Neuronal stem cell (in vitro differentiated cells): ENCODE measurements around the gene TUBGCP2.
"Not testable (repeated sequence)": the region's sequence is repeated elsewhere in the genome, so short reads cannot be mapped to it uniquely, and the experiment has no call there.

Source experiments
- DNase-seq: peaks from one replicate; pipeline ENCODE4 v3.0.0-alpha.2; 2013; ENCODE audit warnings: low spot score
- H2AFZ ChIP-seq: one replicate; pipeline ENCODE4 v1.6.1; 2013; ENCODE audit warnings: mild to moderate bottlenecking, low read length, inconsistent platforms
- H2AK5ac ChIP-seq: 2 replicates; pipeline ENCODE4 v1.6.1; 2013; ENCODE audit warnings: low read depth, mild to moderate bottlenecking, inconsistent platforms, low read length, moderate library complexity, mixed read lengths
- H2BK120ac ChIP-seq: 2 replicates; pipeline ENCODE4 v1.6.1; 2013; ENCODE audit warnings: low read depth, mild to moderate bottlenecking, inconsistent platforms, low read length, moderate library complexity, mixed read lengths
- H2BK12ac ChIP-seq: one replicate; pipeline ENCODE4 v1.6.1; 2013; ENCODE audit warnings: low read length, inconsistent platforms
- H2BK15ac ChIP-seq: 2 replicates; pipeline ENCODE4 v1.6.1; 2013; ENCODE audit warnings: mild to moderate bottlenecking, low read length, inconsistent platforms, mixed read lengths
- H2BK5ac ChIP-seq: one replicate; pipeline ENCODE4 v1.6.1; 2013; ENCODE audit warnings: inconsistent platforms, mild to moderate bottlenecking, low read length, moderate library complexity
- H3K14ac ChIP-seq: one replicate; pipeline ENCODE4 v1.6.1; 2013; ENCODE audit warnings: low read length, inconsistent platforms
- H3K18ac ChIP-seq: 2 replicates; pipeline ENCODE4 v1.6.1; 2013; ENCODE audit warnings: low read length, inconsistent platforms
- H3K23ac ChIP-seq: 2 replicates; pipeline ENCODE4 v1.6.1; 2013; ENCODE audit warnings: low read depth, mild to moderate bottlenecking, mixed read lengths, low read length, inconsistent platforms; ENCODE audit not compliant: poor library complexity
- H3K27ac ChIP-seq: replicated peaks from 3 replicates; pipeline ENCODE4 v1.5.1; 2013; ENCODE audit warnings: low read length, inconsistent platforms
- H3K27me3 ChIP-seq, 3 experiments: 2 replicates each; pipeline ENCODE4 v1.6.1; 2013; ENCODE audit warnings: low read length in 3 of 3, mild to moderate bottlenecking in 2 of 3, inconsistent platforms in 1 of 3, low read depth in 1 of 3, mixed read lengths in 1 of 3, moderate library complexity in 1 of 3; ENCODE audit not compliant: control insufficient read depth in 3 of 3, insufficient read depth in 3 of 3
- H3K36me3 ChIP-seq, 2 donors: replicated peaks in 1 of 2; 2 replicates each; pipeline ENCODE4 v1.6.1; 2013; ENCODE audit warnings: low read length in 2 of 2; ENCODE audit not compliant: control insufficient read depth in 2 of 2, insufficient read depth in 2 of 2
- H3K4ac ChIP-seq: 2 replicates; pipeline ENCODE4 v1.6.1; 2013; ENCODE audit warnings: inconsistent platforms, mild to moderate bottlenecking, low read length, moderate library complexity
- H3K4me1 ChIP-seq, 2 donors: 1 replicate in 1 of 2; 2 replicates in 1 of 2; pipeline ENCODE4 v1.6.1; 2013; ENCODE audit warnings: low read length in 2 of 2, low read depth in 1 of 2; ENCODE audit not compliant: control insufficient read depth in 2 of 2, insufficient read depth in 1 of 2
- H3K4me2 ChIP-seq: one replicate; pipeline ENCODE4 v1.6.1; 2013; ENCODE audit warnings: mild to moderate bottlenecking, low read length, inconsistent platforms; ENCODE audit not compliant: insufficient read depth, poor library complexity, severe bottlenecking
- H3K4me3 ChIP-seq, 2 donors: 2 replicates each; pipeline ENCODE4 v1.5.1; 2013; ENCODE audit warnings: low read length in 2 of 2, mild to moderate bottlenecking in 2 of 2, inconsistent platforms in 1 of 2, moderate library complexity in 1 of 2
- H3K79me1 ChIP-seq: one replicate; pipeline ENCODE4 v1.6.1; 2013; ENCODE audit warnings: low read depth, mild to moderate bottlenecking, inconsistent platforms, low read length, moderate library complexity
- H3K9ac ChIP-seq: one replicate; pipeline ENCODE4 v1.6.1; 2013; ENCODE audit warnings: mild to moderate bottlenecking, low read depth, low read length, inconsistent platforms; ENCODE audit not compliant: poor library complexity
- H3K9me3 ChIP-seq, 2 donors: replicated peaks in 1 of 2; 2 replicates each; pipeline versions ENCODE3 to v1.6.1; 2013; ENCODE audit warnings: low read length in 2 of 2, mild to moderate bottlenecking in 2 of 2, inconsistent platforms in 1 of 2, low read depth in 1 of 2, mixed read lengths in 1 of 2, moderate library complexity in 1 of 2; ENCODE audit not compliant: control insufficient read depth in 2 of 2, insufficient read depth in 1 of 2
- H4K8ac ChIP-seq: one replicate; pipeline ENCODE4 v1.6.1; 2013; ENCODE audit warnings: low read depth, mild to moderate bottlenecking, inconsistent platforms, low read length, moderate library complexity
- H4K91ac ChIP-seq: one replicate; pipeline ENCODE4 v1.6.1; 2013; ENCODE audit warnings: low read length, low read depth, mild to moderate bottlenecking, inconsistent platforms; ENCODE audit not compliant: poor library complexity
- WGBS, 2 donors: extraction: QIAGEN DNeasy Blood & Tissue Kit; methylation state at CpG; one replicate each; pipeline ENCODE4 v1.1.7; 2013; ENCODE audit warnings: missing lambda C conversion rate in 2 of 2, mixed read lengths in 1 of 2; ENCODE audit not compliant: insufficient read length in 2 of 2, insufficient replicate concordance in 1 of 2; ENCODE audit errors: extremely low coverage in 2 of 2; 5-methylcytosine and 5-hydroxymethylcytosine counted together

TUBGCP2 gene

GRCh38 chr10:133234796-133235195, 73.9 kb downstream of the TUBGCP2 start:
- no CpG with 5 or more reads among the region's 10 CpGs for WGBS, 2 donors
- H3K23ac ChIP-seq = not testable (repeated sequence)

GRCh38 chr10:133231946-133232574, 76.6 kb downstream of the TUBGCP2 start:
- no peak overlapping the region for H3K4ac ChIP-seq
- DNase-seq = no peak
- H3K9ac ChIP-seq = no peak overlapping the region
- no peak overlapping the region for H2BK15ac ChIP-seq
- H3K14ac ChIP-seq = no peak overlapping the region
- no peak overlapping the region for H2BK5ac ChIP-seq
- no peak overlapping the region for H2BK120ac ChIP-seq
- no peak overlapping the region for H3K18ac ChIP-seq
- peaks cover 0 to 11% of the 10 kb centered on the region in 2 donors for H3K9me3 ChIP-seq
- WGBS, 2 donors = no CpG with 5 or more reads among the region's 11 CpGs
- H4K91ac ChIP-seq = no peak overlapping the region
- no peak overlapping the region for H3K4me3 ChIP-seq
- H3K4me1 ChIP-seq = peaks cover 5 to 6% of the 10 kb centered on the region in 2 donors
- peaks cover 30 to 86% (median 81%) of the 10 kb centered on the region in 3 experiments for H3K27me3 ChIP-seq
- H3K79me1 ChIP-seq = no peaks in the 10 kb centered on the region
- H2AK5ac ChIP-seq = no peak overlapping the region
- no peak overlapping the region for H2AFZ ChIP-seq
- H3K23ac ChIP-seq = no peak overlapping the region
- no peak overlapping the region for H2BK12ac ChIP-seq
- no peak overlapping the region for H3K4me2 ChIP-seq
- H4K8ac ChIP-seq = no peak overlapping the region
- H3K27ac ChIP-seq = no peak overlapping the region
- no peaks in the 10 kb centered on the region for H3K36me3 ChIP-seq

More at GRCh38 chr10:133234796-133235195, 73.9 kb downstream of the TUBGCP2 start:
- not testable (repeated sequence) for H3K18ac ChIP-seq, H2BK15ac ChIP-seq, H2AFZ ChIP-seq, H3K36me3 ChIP-seq, H3K4me2 ChIP-seq, H3K27ac ChIP-seq, H3K9ac ChIP-seq, H3K14ac ChIP-seq, H2AK5ac ChIP-seq, DNase-seq, H3K79me1 ChIP-seq, H2BK12ac ChIP-seq, H3K4ac ChIP-seq, H4K91ac ChIP-seq, H4K8ac ChIP-seq, H2BK5ac ChIP-seq, H2BK120ac ChIP-seq, H3K4me3 ChIP-seq
- peaks cover 32 to 93% (median 92%) of the 10 kb centered on the region in 3 experiments for H3K27me3 ChIP-seq
- H3K9me3 ChIP-seq = peaks cover 0 to 11% of the 10 kb centered on the region in 2 donors
- H3K4me1 ChIP-seq = peaks cover 3 to 17% of the 10 kb centered on the region in 2 donors

- peak overlapping the region; percentile 93 for H3K23ac ChIP-seq
- H2BK15ac ChIP-seq = no peak overlapping the region
- H4K91ac ChIP-seq = no peak overlapping the region
- no peak overlapping the region for H3K4ac ChIP-seq
- H3K14ac ChIP-seq = peak overlapping the region; percentile 71
- H2AK5ac ChIP-seq = peak overlapping the region; percentile 88
- no peaks in the 10 kb centered on the region for H3K36me3 ChIP-seq
- no peak overlapping the region for H4K8ac ChIP-seq
- peaks cover 0 to 11% of the 10 kb centered on the region in 2 donors for H3K9me3 ChIP-seq
- H3K79me1 ChIP-seq = no peaks in the 10 kb centered on the region
- H2AFZ ChIP-seq = no peak overlapping the region
- peak overlapping the region; percentile 64 for H3K18ac ChIP-seq
- H2BK12ac ChIP-seq = peak overlapping the region; percentile 84
- H3K4me3 ChIP-seq = peak overlapping the region in 1 of 2 donors; percentile 12
- no peak for DNase-seq
- H3K4me2 ChIP-seq = no peak overlapping the region
- H3K27ac ChIP-seq = no peak overlapping the region
- WGBS, 2 donors = no CpG with 5 or more reads among the region's 44 CpGs
- H3K9ac ChIP-seq = no peak overlapping the region
- no peak overlapping the region for H2BK5ac ChIP-seq
- H3K4me1 ChIP-seq = peaks cover 2% of the 10 kb centered on the region in 2 donors
- peaks cover 24 to 86% (median 77%) of the 10 kb centered on the region in 3 experiments for H3K27me3 ChIP-seq
- no peak overlapping the region for H2BK120ac ChIP-seq
Measured at GRCh38 chr10:133231244-133231945, 77.3 kb downstream of the TUBGCP2 start.
